Activated B cell treated with CpG ODN at 0.5 μM for 24 hours (primary cell): ENCODE results near the gene UGT2B10. TPM values are rescaled to one million over a fixed set of nuclear protein-coding genes. Genes with fewer than 3 reads are reported as not detected.

Experiments
- ATAC-seq: fragments of 200-7000 bp; cut with Tn5 transposase; one replicate; pipeline ENCODE4 v1.10.0; 2021; ENCODE audit warnings: low read depth, mild to moderate bottlenecking, moderate library complexity
- CTCF ChIA-PET: fragments of 350-600 bp; sonication (Branson Sonifier 250); formaldehyde crosslinking; loops from one replicate; lab custom pipeline; 2021; ENCODE audit warnings: antibody characterized with exemption; lab: Charles Lee
- POLR2A ChIA-PET: fragments of 350-600 bp; sonication (Branson Sonifier 250); formaldehyde crosslinking; loops from one replicate; lab custom pipeline; 2021; ENCODE audit warnings: antibody characterized with exemption; lab: Charles Lee
- DNase-seq: peaks from one replicate; pipeline ENCODE4 v3.0.0; 2022
- H3K27ac Mint-ChIP-seq: one replicate; pipeline ENCODE4 v1.8.0; 2020; ENCODE audit warnings: mixed read lengths
- H3K27me3 Mint-ChIP-seq: one replicate; pipeline ENCODE4 v1.8.0; 2021; ENCODE audit warnings: mixed read lengths
- H3K36me3 Mint-ChIP-seq: one replicate; pipeline ENCODE4 v1.8.0; 2021; ENCODE audit warnings: low read depth, mixed read lengths
- H3K4me1 Mint-ChIP-seq: one replicate; pipeline ENCODE4 v1.8.0; 2021; ENCODE audit warnings: mixed read lengths
- H3K4me3 Mint-ChIP-seq: one replicate; pipeline ENCODE4 v1.8.0; 2020; ENCODE audit warnings: mild to moderate bottlenecking, mixed read lengths
- H3K9me3 Mint-ChIP-seq: one replicate; pipeline ENCODE4 v1.8.0; 2020; ENCODE audit warnings: mixed read lengths
- CTCF ChIP-seq: fragments of 200-600 bp; IDR thresholded peaks from one replicate; pipeline ENCODE4 v1.8.0; 2022; ENCODE audit warnings: antibody characterized with exemption, mild to moderate bottlenecking
- intact Hi-C: fragments of 100-400 bp; cut with micrococcal nuclease; formaldehyde crosslinking; loops from one replicate; pipeline ENCODE4 v1.15.1; 2024
- total RNA-seq: library from RNA; stranded (reverse); gene quantifications from 2 replicates; pipeline ENCODE4 v1.2.3, GENCODE V29; 2022

UGT2B10 gene
- total RNA-seq, 1 donor from 2014 or later: not detected

- intact Hi-C loops: no loop called here
- H3K27ac Mint-ChIP-seq: no peak overlapping the region
- H3K4me1 Mint-ChIP-seq: no peaks in the 10 kb centered on the region
- TF ChIP-seq CTCF: no peak
- H3K4me3 Mint-ChIP-seq: no peak overlapping the region
- no peak for ATAC-seq
- no peaks in the 10 kb centered on the region for H3K27me3 Mint-ChIP-seq
- DNase-seq: no peak
- no peaks in the 10 kb centered on the region for H3K36me3 Mint-ChIP-seq
- CTCF ChIA-PET: no interaction called here
- H3K9me3 Mint-ChIP-seq: no peaks in the 10 kb centered on the region
- POLR2A ChIA-PET: no interaction called here
Observed at GRCh38 chr4:68871809-68872642, 56.2 kb downstream of the UGT2B10 start.

GRCh38 chr4:68872643-68873502, 57.1 kb downstream of the UGT2B10 start:
- intact Hi-C loops: no loop called here
- no peak overlapping the region for H3K27ac Mint-ChIP-seq
- DNase-seq: no peak
- no peaks in the 10 kb centered on the region for H3K4me1 Mint-ChIP-seq
- no peaks in the 10 kb centered on the region for H3K27me3 Mint-ChIP-seq
- ChIA-PET CTCF (no interaction called here), POLR2A (no interaction called here)
- H3K36me3 Mint-ChIP-seq: no peaks in the 10 kb centered on the region
- no peak for ATAC-seq
- no peaks in the 10 kb centered on the region for H3K9me3 Mint-ChIP-seq
- H3K4me3 Mint-ChIP-seq: no peak overlapping the region
- no peak for TF ChIP-seq CTCF

- CTCF ChIA-PET: no interaction called here
- POLR2A ChIA-PET: no interaction called here
- H3K27ac Mint-ChIP-seq: no peak overlapping the region
- no peak overlapping the region for H3K4me3 Mint-ChIP-seq
- ATAC-seq (no peak), DNase-seq (no peak)
- H3K9me3 Mint-ChIP-seq: no peaks in the 10 kb centered on the region
- no peak for TF ChIP-seq CTCF
- H3K36me3 Mint-ChIP-seq: no peaks in the 10 kb centered on the region
- H3K4me1 Mint-ChIP-seq: no peaks in the 10 kb centered on the region
- intact Hi-C loops: no loop called here
- H3K27me3 Mint-ChIP-seq: no peaks in the 10 kb centered on the region
Observed at GRCh38 chr4:68874507-68874906, 58.7 kb downstream of the UGT2B10 start.

GRCh38 chr4:68877555-68877954, 61.8 kb downstream of the UGT2B10 start:
- no peaks in the 10 kb centered on the region for H3K27me3 Mint-ChIP-seq
- H3K27ac Mint-ChIP-seq: no peak overlapping the region
- POLR2A ChIA-PET: interaction anchor here (0.7 kb wide), 1 partner anchor 169 kb away, joined by 3 read pairs; no protein-coding TSS in a partner anchor
- no peaks in the 10 kb centered on the region for H3K36me3 Mint-ChIP-seq
- TF ChIP-seq CTCF: no peak
- H3K4me3 Mint-ChIP-seq: no peak overlapping the region
- no peaks in the 10 kb centered on the region for H3K9me3 Mint-ChIP-seq
- no peaks in the 10 kb centered on the region for H3K4me1 Mint-ChIP-seq
- ATAC-seq: no peak
- DNase-seq: no peak
- CTCF ChIA-PET: no interaction called here
- intact Hi-C loops: no loop called here

GRCh38 chr4:68878048-68878447, 62.3 kb downstream of the UGT2B10 start:
- no peak overlapping the region for H3K4me3 Mint-ChIP-seq
- intact Hi-C loops: no loop called here
- no peaks in the 10 kb centered on the region for H3K27me3 Mint-ChIP-seq
- H3K36me3 Mint-ChIP-seq: no peaks in the 10 kb centered on the region
- TF ChIP-seq CTCF: no peak
- H3K4me1 Mint-ChIP-seq: no peaks in the 10 kb centered on the region
- POLR2A ChIA-PET: no interaction called here
- no peaks in the 10 kb centered on the region for H3K9me3 Mint-ChIP-seq
- DNase-seq (no peak), ATAC-seq (no peak)
- CTCF ChIA-PET: no interaction called here
- H3K27ac Mint-ChIP-seq: no peak overlapping the region
